NCI-H1436 treated with DMSO at 0.1 percent for 48 hours (cell line): ENCODE results near the gene MEGF10.

Experiments
- DNase-seq: peaks from one replicate; lab custom pipeline; 2025; lab: John Stamatoyannopoulos, UW

The MEGF10 gene

GRCh38 chr5:127326976-127327755 lies 36.6 kb downstream of the MEGF10 start:
- DNase-seq = no peak

GRCh38 chr5:127330116-127330515 lies 39.5 kb downstream of the MEGF10 start:
- no peak for DNase-seq

GRCh38 chr5:127331890-127332649 lies 41.5 kb downstream of the MEGF10 start:
- no peak for DNase-seq

GRCh38 chr5:127333483-127333882 lies 42.9 kb downstream of the MEGF10 start:
- DNase-seq = no peak

GRCh38 chr5:127335381-127335780 lies 44.8 kb downstream of the MEGF10 start:
- no peak for DNase-seq

- no peak for DNase-seq
Observed at GRCh38 chr5:127337876-127338275, 47.3 kb downstream of the MEGF10 start.

- no peak for DNase-seq
Observed at GRCh38 chr5:127338501-127338900, 47.9 kb downstream of the MEGF10 start.

- no peak for DNase-seq
Observed at GRCh38 chr5:127340606-127341005, 50.0 kb downstream of the MEGF10 start.

- DNase-seq = no peak
Observed at GRCh38 chr5:127342364-127342763, 51.8 kb downstream of the MEGF10 start.

- DNase-seq = no peak
Observed at GRCh38 chr5:127343313-127343712, 52.7 kb downstream of the MEGF10 start.

GRCh38 chr5:127343866-127344265 lies 53.3 kb downstream of the MEGF10 start:
- DNase-seq = no peak

- DNase-seq = no peak
Observed at GRCh38 chr5:127344931-127345330, 54.3 kb downstream of the MEGF10 start.

GRCh38 chr5:127351418-127351817 lies 60.8 kb downstream of the MEGF10 start:
- no peak for DNase-seq

GRCh38 chr5:127352068-127352467 lies 61.5 kb downstream of the MEGF10 start:
- no peak for DNase-seq

- no peak for DNase-seq
Observed at GRCh38 chr5:127353327-127353726, 62.7 kb downstream of the MEGF10 start.

- no peak for DNase-seq
Observed at GRCh38 chr5:127353796-127354195, 63.2 kb downstream of the MEGF10 start.

- DNase-seq = no peak
Observed at GRCh38 chr5:127355337-127355736, 64.7 kb downstream of the MEGF10 start.

- no peak for DNase-seq
Observed at GRCh38 chr5:127358284-127358683, 67.7 kb downstream of the MEGF10 start.

- DNase-seq = no peak
Observed at GRCh38 chr5:127358740-127359139, 68.1 kb downstream of the MEGF10 start.

GRCh38 chr5:127359502-127359901 lies 68.9 kb downstream of the MEGF10 start:
- no peak for DNase-seq

GRCh38 chr5:127363403-127363802 lies 72.8 kb downstream of the MEGF10 start:
- DNase-seq = no peak

- DNase-seq = no peak
Observed at GRCh38 chr5:127367029-127367428, 76.4 kb downstream of the MEGF10 start.

GRCh38 chr5:127367946-127368465 lies 77.4 kb downstream of the MEGF10 start:
- no peak for DNase-seq
